OCI-LY3 (cell line): ENCODE data around the gene IGSF11.

ENCODE experiments used
- CTCF ChIP-seq: fragments of 200-600, 300-600 bp; sonication (generic); IDR thresholded peaks from 2 replicates; pipeline ENCODE4 v1.5.1; 2014; ENCODE audit warnings: antibody characterized with exemption, low read length, low read depth
- EZH2phosphoT487 ChIP-seq: fragments of 200-600 bp; shearing (Covaris generic); IDR thresholded peaks from 2 replicates; pipeline ENCODE4 v1.6.1; 2018; ENCODE audit warnings: antibody characterized with exemption, mixed run types, low read depth

- TF ChIP-seq CTCF (no peak), EZH2phosphoT487 (no peak)
Measured at GRCh38 chr3:118943597-118943996, 91.0 kb downstream of the IGSF11 start.
